Endothelial cell (in vitro differentiated cells): ENCODE data around the gene PICK1. TPM values are rescaled to one million over a fixed set of nuclear protein-coding genes. Genes with fewer than 3 reads are reported as not detected.

ENCODE experiments used
- DNase-seq: peaks from one replicate; pipeline ENCODE4 v3.0.0; 2021; ENCODE audit warnings: low spot score
- H3K27ac Mint-ChIP-seq: one replicate; pipeline ENCODE4 v1.8.0; 2021; ENCODE audit warnings: mixed read lengths, inconsistent platforms; ENCODE audit not compliant: unreplicated experiment
- H3K27me3 Mint-ChIP-seq: one replicate; pipeline ENCODE4 v1.8.0; 2021; ENCODE audit warnings: mild to moderate bottlenecking, moderate library complexity, mixed read lengths, inconsistent platforms; ENCODE audit not compliant: unreplicated experiment
- H3K36me3 Mint-ChIP-seq: one replicate; pipeline ENCODE4 v1.8.0; 2021; ENCODE audit warnings: mild to moderate bottlenecking, low read depth, mixed read lengths, inconsistent platforms; ENCODE audit not compliant: unreplicated experiment
- H3K4me1 Mint-ChIP-seq: one replicate; pipeline ENCODE4 v1.8.0; 2021; ENCODE audit warnings: mild to moderate bottlenecking, mixed read lengths, inconsistent platforms; ENCODE audit not compliant: unreplicated experiment
- H3K4me3 Mint-ChIP-seq: one replicate; pipeline ENCODE4 v1.8.0; 2021; ENCODE audit warnings: mild to moderate bottlenecking, mixed read lengths, inconsistent platforms; ENCODE audit not compliant: unreplicated experiment
- H3K9me3 Mint-ChIP-seq: one replicate; pipeline ENCODE4 v1.8.0; 2021; ENCODE audit warnings: mixed read lengths, inconsistent platforms; ENCODE audit not compliant: unreplicated experiment
- CTCF ChIP-seq: fragments of 200-600 bp; sonication (generic); IDR thresholded peaks from one replicate; pipeline ENCODE4 v1.5.0; 2021; ENCODE audit warnings: antibody characterized with exemption; ENCODE audit not compliant: unreplicated experiment
- total RNA-seq: library from RNA; stranded (reverse); fragmentation: NEBNext Ultra II Directional; extraction: Animal tissue kit (Norgen Biotek cat#: 25700); gene quantifications from one replicate; pipeline ENCODE4 v1.2.1, GENCODE V29; 2021; ENCODE audit not compliant: unreplicated experiment

The PICK1 gene
- total RNA-seq, 1 donor from 2014 or later, result 24.1 TPM

- peaks cover 13% of the 10 kb centered on the region for H3K27me3 Mint-ChIP-seq
- H3K36me3 Mint-ChIP-seq, result no peaks in the 10 kb centered on the region
- H3K27ac Mint-ChIP-seq, result no peak overlapping the region
- H3K4me1 Mint-ChIP-seq, result no peaks in the 10 kb centered on the region
- H3K9me3 Mint-ChIP-seq, result no peaks in the 10 kb centered on the region
- TF ChIP-seq CTCF, result no peak
- no peak for DNase-seq
- H3K4me3 Mint-ChIP-seq, result no peak overlapping the region
Measured at GRCh38 chr22:38021206-38021605, 36.0 kb upstream of the PICK1 start.

GRCh38 chr22:38023045-38023444 is 34.2 kb upstream of the PICK1 start:
- DNase-seq, result no peak
- TF ChIP-seq CTCF, result no peak
- H3K4me3 Mint-ChIP-seq, result no peak overlapping the region
- peaks cover 13% of the 10 kb centered on the region for H3K27me3 Mint-ChIP-seq
- H3K36me3 Mint-ChIP-seq, result no peaks in the 10 kb centered on the region
- no peaks in the 10 kb centered on the region for H3K4me1 Mint-ChIP-seq
- H3K27ac Mint-ChIP-seq, result no peak overlapping the region
- no peaks in the 10 kb centered on the region for H3K9me3 Mint-ChIP-seq

- no peak for TF ChIP-seq CTCF
- no peaks in the 10 kb centered on the region for H3K36me3 Mint-ChIP-seq
- DNase-seq, result no peak
- H3K27me3 Mint-ChIP-seq, result peaks cover 14% of the 10 kb centered on the region
- no peak overlapping the region for H3K4me3 Mint-ChIP-seq
- no peaks in the 10 kb centered on the region for H3K4me1 Mint-ChIP-seq
- H3K27ac Mint-ChIP-seq, result no peak overlapping the region
- no peaks in the 10 kb centered on the region for H3K9me3 Mint-ChIP-seq
Measured at GRCh38 chr22:38025514-38025913, 31.7 kb upstream of the PICK1 start.

- no peak for TF ChIP-seq CTCF
- Mint-ChIP-seq H3K4me1 (no peaks in the 10 kb centered on the region), H3K9me3 (no peaks in the 10 kb centered on the region), H3K36me3 (no peaks in the 10 kb centered on the region), H3K27me3 (peaks cover 14% of the 10 kb centered on the region), H3K4me3 (no peak overlapping the region), H3K27ac (peak overlapping the region; percentile 11)
- DNase-seq, result no peak
Measured at GRCh38 chr22:38026130-38027111, 30.8 kb upstream of the PICK1 start.

GRCh38 chr22:38027487-38027886 is 29.7 kb upstream of the PICK1 start:
- H3K36me3 Mint-ChIP-seq, result no peaks in the 10 kb centered on the region
- DNase-seq, result no peak
- H3K4me1 Mint-ChIP-seq, result no peaks in the 10 kb centered on the region
- H3K27me3 Mint-ChIP-seq, result peaks cover 16% of the 10 kb centered on the region
- no peak overlapping the region for H3K27ac Mint-ChIP-seq
- H3K4me3 Mint-ChIP-seq, result no peak overlapping the region
- no peak for TF ChIP-seq CTCF
- H3K9me3 Mint-ChIP-seq, result no peaks in the 10 kb centered on the region
